HepG2 (cell line): ENCODE results near the gene DEGS1. TPM values are rescaled to one million over a fixed set of nuclear protein-coding genes. Genes with fewer than 3 reads are reported as not detected.

ENCODE experiments used
- ATF2 ChIP-seq: sonication (generic); formaldehyde crosslinking; IDR thresholded peaks from 2 replicates; pipeline ENCODE4 v1.4.0; 2020; ENCODE audit warnings: missing genetic modification reagents
- EEA1 ChIP-seq: sonication (generic); formaldehyde crosslinking; IDR thresholded peaks from 2 replicates; pipeline ENCODE4 v1.5.1; 2020; ENCODE audit warnings: mild to moderate bottlenecking, missing genetic modification reagents, borderline replicate concordance
- ETS1 ChIP-seq: sonication (generic); formaldehyde crosslinking; IDR thresholded peaks from 2 replicates; pipeline ENCODE4 v1.4.0; 2020; ENCODE audit warnings: missing genetic modification reagents
- FOXO1 ChIP-seq: sonication (generic); formaldehyde crosslinking; IDR thresholded peaks from 2 replicates; pipeline ENCODE4 v1.4.0; 2020; ENCODE audit warnings: missing genetic modification reagents
- GLMP ChIP-seq: sonication (generic); formaldehyde crosslinking; IDR thresholded peaks from 2 replicates; pipeline ENCODE4 v1.9.0; 2021; ENCODE audit warnings: missing genetic modification reagents, mild to moderate bottlenecking, borderline replicate concordance
- MLXIP ChIP-seq: sonication (generic); formaldehyde crosslinking; IDR thresholded peaks from 2 replicates; pipeline ENCODE4 v1.9.0; 2021; ENCODE audit warnings: missing genetic modification reagents, borderline replicate concordance
- MXD4 ChIP-seq: IDR thresholded peaks from 2 replicates; pipeline ENCODE4 v1.6.1; 2016; ENCODE audit warnings: mild to moderate bottlenecking, missing biosample characterization, missing genetic modification reagents
- SMYD3 ChIP-seq: sonication (generic); formaldehyde crosslinking; IDR thresholded peaks from 2 replicates; pipeline ENCODE4 v1.8.1; 2023; ENCODE audit warnings: mild to moderate bottlenecking, missing genetic modification reagents
- TMF1 ChIP-seq: sonication (generic); formaldehyde crosslinking; IDR thresholded peaks from 2 replicates; pipeline ENCODE4 v1.8.1; 2022; ENCODE audit warnings: low read depth, missing genetic modification reagents
- ZFP1 ChIP-seq: IDR thresholded peaks from 2 replicates; pipeline ENCODE4 v1.6.1; 2016
- ZNF251 ChIP-seq: sonication (generic); formaldehyde crosslinking; IDR thresholded peaks from 2 replicates; pipeline ENCODE4 v1.9.0; 2021; ENCODE audit warnings: mild to moderate bottlenecking, missing genetic modification reagents
- ZNF432 ChIP-seq: sonication (generic); formaldehyde crosslinking; IDR thresholded peaks from 2 replicates; pipeline ENCODE4 v1.5.0; 2020; ENCODE audit warnings: missing genetic modification reagents, mild to moderate bottlenecking, borderline replicate concordance
- ZNF549 ChIP-seq: sonication (generic); formaldehyde crosslinking; IDR thresholded peaks from 2 replicates; pipeline ENCODE4 v1.5.0; 2020; ENCODE audit warnings: missing genetic modification reagents
- ZNF670 ChIP-seq: sonication (generic); formaldehyde crosslinking; IDR thresholded peaks from 2 replicates; pipeline ENCODE4 v1.8.0; 2022; ENCODE audit warnings: mild to moderate bottlenecking, missing genetic modification reagents, borderline replicate concordance
- ZNF781 ChIP-seq: sonication (generic); formaldehyde crosslinking; IDR thresholded peaks from 2 replicates; pipeline ENCODE4 v1.5.1; 2020; ENCODE audit warnings: borderline replicate concordance, mild to moderate bottlenecking, missing genetic modification reagents; ENCODE audit errors: not compliant biosample characterization
- ZXDC ChIP-seq: sonication (generic); formaldehyde crosslinking; IDR thresholded peaks from 2 replicates; pipeline ENCODE4 v1.5.0; 2020; ENCODE audit warnings: mild to moderate bottlenecking, missing genetic modification reagents
- polyA plus RNA-seq, 8 experiments: library from polyadenylated mRNA; depleted of rRNA in 3 of 8; stranded (reverse) in 7 of 8; unstranded in 1 of 8; fragments of >200 nt; fragmentation: Illumina TruSeq in 4 of 8; extraction: Trizol in 4 of 8; gene quantifications; 2 replicates each; pipeline versions ENCODE4 v1.2.1 to v1.2.3, GENCODE V29; 2011 to 2016; ENCODE audit warnings: low read depth in 4 of 8, missing spikeins in 1 of 8, mixed read lengths in 1 of 8; ENCODE audit not compliant: insufficient read depth in 1 of 8
- total RNA-seq, 5 experiments: library from RNA; depleted of rRNA; stranded (reverse); fragments of >200 nt; fragmentation: Illumina TruSeq; extraction: Trizol; gene quantifications; 2 replicates each; pipeline ENCODE4 v1.2.3, GENCODE V29; 2016; ENCODE audit warnings: low read depth in 1 of 5

DEGS1 gene
- total and polyA plus RNA-seq, 2 of the 13 experiments (the other 11 are each of a cell fraction or from before 2014, with no cell fraction given): 18.1 to 35.9 TPM

GRCh38 chr1:224183591-224184312 is 712 bp downstream of the DEGS1 start (continued):
- TF ChIP-seq ZXDC (CRISPR knock-in tag): no peak
- peak; percentile 22; the same call in 1 of the 2 replicates for TF ChIP-seq TMF1 (CRISPR knock-in tag)
- no peak for TF ChIP-seq ZNF549 (CRISPR knock-in tag)
- TF ChIP-seq MLXIP: no peak
- TF ChIP-seq SMYD3 (CRISPR knock-in tag): no peak
- no peak for TF ChIP-seq MXD4
- no peak for TF ChIP-seq ZFP1
- no peak for TF ChIP-seq ZNF251 (CRISPR knock-in tag)
- TF ChIP-seq ZNF670: peak; percentile 82; the same call in 1 of the 2 replicates
- no peak for TF ChIP-seq FOXO1 (CRISPR knock-in tag)
- TF ChIP-seq GLMP: no peak
- no peak for TF ChIP-seq EEA1 (CRISPR knock-in tag)
- TF ChIP-seq ATF2 (CRISPR knock-in tag): no peak
- TF ChIP-seq ETS1 (CRISPR knock-in tag): no peak
- TF ChIP-seq ZNF432 (CRISPR knock-in tag): no peak
- no peak for TF ChIP-seq ZNF781 (CRISPR knock-in tag)
